MCF 10A (cell line): ENCODE measurements around the gene TSPAN3. TPM values are rescaled to one million over a fixed set of nuclear protein-coding genes. Genes with fewer than 3 reads are reported as not detected.

Experiments
- BruUV-seq: library from RNA; stranded (reverse); fragments of 400-500 nt; replicated peaks from 2 replicates; lab custom pipeline; 2021; lab: Mats Ljungman, UMichigan
- CTCF ChIA-PET: fragments of 300-600 bp; sonication (Branson Sonifier 250); formaldehyde crosslinking; extraction: SDS; loops from one replicate; lab custom pipeline; 2021; ENCODE audit warnings: antibody characterized with exemption, inconsistent platforms; lab: Yijun Ruan, JAX
- POLR2A ChIA-PET: fragments of 300-600, 350-650 bp; sonication (Branson Sonifier 250); formaldehyde crosslinking; extraction: SDS; loops from one replicate; lab custom pipeline; 2020; ENCODE audit warnings: antibody characterized with exemption, inconsistent platforms; lab: Yijun Ruan, JAX
- DNase-seq: peaks from one replicate; pipeline ENCODE4 v3.0.0-alpha.2; 2018; ENCODE audit not compliant: unreplicated experiment
- H3K27ac Mint-ChIP-seq: one replicate; pipeline ENCODE4 v1.8.0; 2022; ENCODE audit warnings: mild to moderate bottlenecking, low read depth, mixed read lengths; ENCODE audit not compliant: unreplicated experiment
- H3K27me3 Mint-ChIP-seq: one replicate; pipeline ENCODE4 v1.8.0; 2022; ENCODE audit warnings: mixed read lengths; ENCODE audit not compliant: insufficient read depth, unreplicated experiment
- H3K36me3 Mint-ChIP-seq: one replicate; pipeline ENCODE4 v1.8.0; 2022; ENCODE audit warnings: mild to moderate bottlenecking, moderate library complexity, mixed read lengths; ENCODE audit not compliant: insufficient read depth, unreplicated experiment
- H3K4me1 Mint-ChIP-seq: one replicate; pipeline ENCODE4 v1.8.0; 2022; ENCODE audit warnings: mixed read lengths; ENCODE audit not compliant: insufficient read depth, unreplicated experiment
- H3K4me3 Mint-ChIP-seq: one replicate; pipeline ENCODE4 v1.8.0; 2022; ENCODE audit warnings: mild to moderate bottlenecking, moderate library complexity, mixed read lengths; ENCODE audit not compliant: unreplicated experiment
- H3K9me3 Mint-ChIP-seq: one replicate; pipeline ENCODE4 v1.8.0; 2022; ENCODE audit warnings: mixed read lengths; ENCODE audit not compliant: unreplicated experiment
- CTCF ChIP-seq: fragments of 200-600 bp; IDR thresholded peaks from one replicate; pipeline ENCODE4 v1.8.0; 2022; ENCODE audit warnings: antibody characterized with exemption, mild to moderate bottlenecking; ENCODE audit not compliant: unreplicated experiment
- intact Hi-C: fragments of 100-400 bp; cut with micrococcal nuclease; formaldehyde crosslinking; loops from 2 replicates; pipeline ENCODE4 v1.14.1; 2022
- total RNA-seq: library from RNA; stranded (reverse); gene quantifications from 2 replicates; pipeline ENCODE4 v1.2.3, GENCODE V29; 2022

Gene TSPAN3
- total RNA-seq, 1 experiment from 2014 or later, result 96.6 TPM

- POLR2A ChIA-PET, result no interaction called here
- intact Hi-C loops, result no loop called here
- CTCF ChIA-PET, result no interaction called here
- Mint-ChIP-seq H3K4me1 (peaks cover 25% of the 10 kb centered on the region), H3K4me3 (no peak overlapping the region), H3K27me3 (no peaks in the 10 kb centered on the region), H3K27ac (peak overlapping the region; percentile 27), H3K9me3 (no peaks in the 10 kb centered on the region), H3K36me3 (peaks cover 27% of the 10 kb centered on the region)
- BruUV-seq, result no TSS peak
- TF ChIP-seq CTCF, result no peak
- DNase-seq, result peak; percentile 52
These were observed 17.2 kb downstream of the TSPAN3 start for GRCh38 chr15:77053709-77054108.

- peaks cover 31% of the 10 kb centered on the region for H3K36me3 Mint-ChIP-seq
- no peaks in the 10 kb centered on the region for H3K9me3 Mint-ChIP-seq
- no peaks in the 10 kb centered on the region for H3K27me3 Mint-ChIP-seq
- H3K27ac Mint-ChIP-seq, result no peak overlapping the region
- intact Hi-C loops, result no loop called here
- DNase-seq, result no peak
- CTCF ChIA-PET, result no interaction called here
- H3K4me3 Mint-ChIP-seq, result no peak overlapping the region
- H3K4me1 Mint-ChIP-seq, result peaks cover 15% of the 10 kb centered on the region
- TF ChIP-seq CTCF, result no peak
- POLR2A ChIA-PET, result interaction anchor here (0.6 to 1.3 kb wide), 2 partner anchors 18 to 453 kb away, joined by 3 to 8 read pairs; partner anchors contain the start of gene TSPAN3
- BruUV-seq, result no TSS peak
These were observed 18.4 kb downstream of the TSPAN3 start for GRCh38 chr15:77052556-77052955.

- DNase-seq, result no peak
- CTCF ChIA-PET, result interaction anchor here (0.5 to 0.6 kb wide), 2 partner anchors 12 to 920 kb away, joined by 3 to 5 read pairs; no protein-coding TSS in a partner anchor
- Mint-ChIP-seq H3K27ac (no peak overlapping the region), H3K4me3 (no peak overlapping the region), H3K36me3 (peaks cover 52% of the 10 kb centered on the region), H3K4me1 (no peaks in the 10 kb centered on the region), H3K27me3 (no peaks in the 10 kb centered on the region), H3K9me3 (no peaks in the 10 kb centered on the region)
- POLR2A ChIA-PET, result interaction anchor here (0.7 to 2.1 kb wide), 3 partner anchors 10 to 752 kb away, joined by 3 to 12 read pairs (median 5); no protein-coding TSS in a partner anchor
- TF ChIP-seq CTCF, result no peak
- BruUV-seq, result no TSS peak
- intact Hi-C loops, result no loop called here
These were observed 22.6 kb downstream of the TSPAN3 start for GRCh38 chr15:77048135-77048876.

GRCh38 chr15:77046704-77047412 is 24.1 kb downstream of the TSPAN3 start:
- H3K36me3 Mint-ChIP-seq, result peaks cover 59% of the 10 kb centered on the region
- intact Hi-C loops, result no loop called here
- H3K4me1 Mint-ChIP-seq, result no peaks in the 10 kb centered on the region
- POLR2A ChIA-PET, result interaction anchor here (0.7 to 2.1 kb wide), 2 partner anchors 14 to 17 kb away, joined by 3 to 12 read pairs; no protein-coding TSS in a partner anchor
- no peak overlapping the region for H3K27ac Mint-ChIP-seq
- no peak for DNase-seq
- H3K27me3 Mint-ChIP-seq, result no peaks in the 10 kb centered on the region
- H3K9me3 Mint-ChIP-seq, result no peaks in the 10 kb centered on the region
- H3K4me3 Mint-ChIP-seq, result no peak overlapping the region
- TF ChIP-seq CTCF, result no peak
- no TSS peak for BruUV-seq
- CTCF ChIA-PET, result interaction anchor here (1.1 to 2.5 kb wide), 3 partner anchors 10 to 61 kb away, joined by 3 to 9 read pairs (median 5); no protein-coding TSS in a partner anchor
